Natural killer cell (primary cell): Measurements from ENCODE around the gene TTC23L. TPM values are rescaled to one million over a fixed set of nuclear protein-coding genes. Genes with fewer than 3 reads are reported as not detected.

ENCODE experiments used
- ATAC-seq, 3 donors: fragments of 150-1000 bp in 2 of 3; fragments of 200-7000 bp in 1 of 3; cut with Tn5 transposase; 1 replicate in 1 of 3; 2 replicates in 2 of 3; pipeline ENCODE4 v1.10.0; 2021; ENCODE audit warnings: mild to moderate bottlenecking in 2 of 3, moderate library complexity in 2 of 3
- DNase-seq, 2 donors: peaks; one replicate each; pipeline versions ENCODE4 v3.0.0 to v3.0.0-alpha.2; 2013 to 2021; ENCODE audit warnings: mixed read lengths in 1 of 2
- H3K27ac ChIP-seq: one replicate; pipeline ENCODE4 v1.5.1; 2013; ENCODE audit warnings: mild to moderate bottlenecking, low read length
- H3K27me3 ChIP-seq: one replicate; pipeline ENCODE4 v1.6.1; 2013; ENCODE audit warnings: low read length; ENCODE audit not compliant: control insufficient read depth, insufficient read depth
- H3K36me3 ChIP-seq: one replicate; pipeline ENCODE4 v1.6.1; 2013; ENCODE audit warnings: low read length; ENCODE audit not compliant: control insufficient read depth, insufficient read depth
- H3K4me1 ChIP-seq: one replicate; pipeline ENCODE4 v1.6.1; 2013; ENCODE audit warnings: low read length; ENCODE audit not compliant: control insufficient read depth, insufficient read depth
- H3K4me3 ChIP-seq: one replicate; pipeline ENCODE4 v1.5.1; 2013; ENCODE audit warnings: low read length
- H3K9me3 ChIP-seq: one replicate; pipeline ENCODE4 v1.6.1; 2013; ENCODE audit warnings: low read length; ENCODE audit not compliant: control insufficient read depth, insufficient read depth
- H3K27ac Mint-ChIP-seq, 2 donors: one replicate each; pipeline ENCODE4 v1.8.0; 2022; ENCODE audit warnings: mild to moderate bottlenecking in 2 of 2, mixed read lengths in 2 of 2, moderate library complexity in 1 of 2
- H3K27me3 Mint-ChIP-seq, 2 donors: one replicate each; pipeline ENCODE4 v1.8.0; 2022; ENCODE audit warnings: low read depth in 2 of 2, mixed read lengths in 2 of 2
- H3K36me3 Mint-ChIP-seq: one replicate; pipeline ENCODE4 v1.8.0; 2022; ENCODE audit warnings: mixed read lengths
- H3K4me1 Mint-ChIP-seq, 2 donors: one replicate each; pipeline ENCODE4 v1.8.0; 2022; ENCODE audit warnings: mixed read lengths in 2 of 2
- H3K4me3 Mint-ChIP-seq: one replicate; pipeline ENCODE4 v1.8.0; 2022; ENCODE audit warnings: mild to moderate bottlenecking, moderate library complexity, mixed read lengths
- H3K9me3 Mint-ChIP-seq, 2 donors: one replicate each; pipeline ENCODE4 v1.8.0; 2022; ENCODE audit warnings: mixed read lengths in 2 of 2
- WGBS: methylation state at CpG from one replicate; pipeline ENCODE4 v1.1.7; 2013; ENCODE audit warnings: missing lambda C conversion rate; ENCODE audit not compliant: insufficient coverage; 5-methylcytosine and 5-hydroxymethylcytosine counted together
- intact Hi-C: fragments of 100-400 bp; cut with micrococcal nuclease; formaldehyde crosslinking; loops from one replicate; pipeline ENCODE4 v1.14.2; 2022
- total RNA-seq, 4 donors: library from RNA; stranded (reverse); fragments of 120-200 nt in 1 of 4; gene quantifications; one replicate each; pipeline versions ENCODE4 v1.2.3 to v1.2.4, GENCODE V29; 2013 to 2022
- TF ChIP-seq, protein P1 (sequence below): fragments of 200-600 bp; IDR thresholded peaks from one replicate; pipeline ENCODE4 v1.8.0; 2022; ENCODE audit warnings: antibody characterized with exemption

Gene TTC23L
- total RNA-seq, 3 donors from 2014 or later (not counting 1 experiment from before 2014, with no cell fraction given) = 0.48 TPM; not detected in 2

- H3K36me3 Mint-ChIP-seq = no peaks in the 10 kb centered on the region
- no peak overlapping the region for H3K27ac Mint-ChIP-seq
- Histone ChIP-seq H3K27ac (no peak overlapping the region), H3K4me3 (no peak overlapping the region), H3K36me3 (no peaks in the 10 kb centered on the region), H3K4me1 (no peaks in the 10 kb centered on the region), H3K27me3 (no peaks in the 10 kb centered on the region), H3K9me3 (no peaks in the 10 kb centered on the region)
- intact Hi-C loops = no loop called here
- no peaks in the 10 kb centered on the region for H3K4me1 Mint-ChIP-seq
- DNase-seq = no peak
- no peaks in the 10 kb centered on the region for H3K9me3 Mint-ChIP-seq
- WGBS = 77% methylated on average over 2 of the region's 3 CpGs
- H3K4me3 Mint-ChIP-seq = no peak overlapping the region
- TF ChIP-seq, protein P1, sequence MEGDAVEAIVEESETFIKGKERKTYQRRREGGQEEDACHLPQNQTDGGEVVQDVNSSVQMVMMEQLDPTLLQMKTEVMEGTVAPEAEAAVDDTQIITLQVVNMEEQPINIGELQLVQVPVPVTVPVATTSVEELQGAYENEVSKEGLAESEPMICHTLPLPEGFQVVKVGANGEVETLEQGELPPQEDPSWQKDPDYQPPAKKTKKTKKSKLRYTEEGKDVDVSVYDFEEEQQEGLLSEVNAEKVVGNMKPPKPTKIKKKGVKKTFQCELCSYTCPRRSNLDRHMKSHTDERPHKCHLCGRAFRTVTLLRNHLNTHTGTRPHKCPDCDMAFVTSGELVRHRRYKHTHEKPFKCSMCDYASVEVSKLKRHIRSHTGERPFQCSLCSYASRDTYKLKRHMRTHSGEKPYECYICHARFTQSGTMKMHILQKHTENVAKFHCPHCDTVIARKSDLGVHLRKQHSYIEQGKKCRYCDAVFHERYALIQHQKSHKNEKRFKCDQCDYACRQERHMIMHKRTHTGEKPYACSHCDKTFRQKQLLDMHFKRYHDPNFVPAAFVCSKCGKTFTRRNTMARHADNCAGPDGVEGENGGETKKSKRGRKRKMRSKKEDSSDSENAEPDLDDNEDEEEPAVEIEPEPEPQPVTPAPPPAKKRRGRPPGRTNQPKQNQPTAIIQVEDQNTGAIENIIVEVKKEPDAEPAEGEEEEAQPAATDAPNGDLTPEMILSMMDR = no peak
- peaks cover 4 to 12% of the 10 kb centered on the region in 2 donors for H3K27me3 Mint-ChIP-seq
- ATAC-seq = no peak
Measured at GRCh38 chr5:34849253-34849652, 10.3 kb downstream of the TTC23L start.

GRCh38 chr5:34854459-34855174 is 15.7 kb downstream of the TTC23L start:
- H3K4me3 Mint-ChIP-seq = no peak overlapping the region
- H3K4me1 ChIP-seq = no peaks in the 10 kb centered on the region
- H3K27ac Mint-ChIP-seq = no peak overlapping the region
- H3K4me3 ChIP-seq = no peak overlapping the region
- H3K9me3 ChIP-seq = no peaks in the 10 kb centered on the region
- no peaks in the 10 kb centered on the region for H3K4me1 Mint-ChIP-seq
- TF ChIP-seq, protein P1 = no peak
- intact Hi-C loops = no loop called here
- WGBS = 79% methylated on average over 4 of the region's 4 CpGs
- H3K9me3 Mint-ChIP-seq = no peaks in the 10 kb centered on the region
- ATAC-seq (no peak), DNase-seq (no peak)
- no peaks in the 10 kb centered on the region for H3K36me3 ChIP-seq
- H3K27me3 ChIP-seq = no peaks in the 10 kb centered on the region
- no peaks in the 10 kb centered on the region for H3K36me3 Mint-ChIP-seq
- H3K27ac ChIP-seq = no peak overlapping the region
- peaks cover 0 to 7% of the 10 kb centered on the region in 2 donors for H3K27me3 Mint-ChIP-seq

DNA sequence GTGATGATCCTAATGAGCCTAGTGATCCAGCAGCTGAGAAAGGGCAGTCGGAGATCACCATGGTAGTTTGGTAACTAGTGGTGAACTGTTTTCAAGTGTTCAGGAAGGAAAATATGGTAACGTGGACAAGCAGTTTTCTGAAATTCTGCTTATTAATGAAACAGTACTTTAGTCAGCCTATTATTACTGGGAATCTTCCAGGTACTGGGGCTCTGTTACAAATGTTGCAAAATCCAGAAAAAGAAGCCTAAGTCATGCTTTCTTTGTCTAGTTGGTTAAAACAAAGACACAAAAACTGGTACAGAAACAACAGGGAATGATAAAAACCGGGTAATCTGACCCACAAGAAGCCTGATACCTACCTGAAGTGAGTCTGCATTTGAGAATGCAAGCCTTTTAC is 18.2 kb downstream of the TTC23L start:
- intact Hi-C loops = no loop called here
- Mint-ChIP-seq H3K27me3 (peaks cover 0 to 7% of the 10 kb centered on the region in 2 donors), H3K36me3 (no peaks in the 10 kb centered on the region), H3K27ac (no peak overlapping the region), H3K4me3 (no peak overlapping the region), H3K9me3 (no peaks in the 10 kb centered on the region), H3K4me1 (no peaks in the 10 kb centered on the region)
- Histone ChIP-seq H3K4me3 (no peak overlapping the region), H3K27ac (no peak overlapping the region), H3K4me1 (no peaks in the 10 kb centered on the region), H3K36me3 (no peaks in the 10 kb centered on the region), H3K9me3 (no peaks in the 10 kb centered on the region), H3K27me3 (no peaks in the 10 kb centered on the region)
- WGBS = 86% methylated on average over 3 of the region's 3 CpGs
- DNase-seq (no peak), ATAC-seq (no peak)
- TF ChIP-seq, protein P1 = no peak

DNA sequence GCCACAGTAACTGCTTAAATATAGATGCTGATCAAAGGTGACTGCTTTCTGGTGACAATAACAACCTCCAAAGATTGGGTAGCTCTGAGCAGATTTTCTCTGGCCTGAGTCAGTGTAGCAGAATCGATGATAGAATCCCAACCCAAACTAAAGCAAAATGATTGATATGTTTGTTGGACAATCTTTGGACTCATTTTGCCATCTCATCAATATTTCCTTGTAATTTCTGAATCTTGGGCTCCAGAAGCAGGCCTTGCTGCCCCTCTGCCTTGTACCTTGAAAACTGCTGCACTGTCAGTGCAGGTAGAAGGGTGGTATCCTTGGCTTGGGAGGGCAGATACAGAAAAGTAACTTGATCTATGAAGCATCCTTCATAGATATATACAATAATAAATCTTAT is 18.9 kb downstream of the TTC23L start:
- Mint-ChIP-seq H3K4me3 (no peak overlapping the region), H3K27me3 (peaks cover 0 to 3% of the 10 kb centered on the region in 2 donors), H3K9me3 (no peaks in the 10 kb centered on the region), H3K36me3 (no peaks in the 10 kb centered on the region), H3K4me1 (no peaks in the 10 kb centered on the region), H3K27ac (no peak overlapping the region)
- TF ChIP-seq, protein P1 = no peak
- Histone ChIP-seq H3K36me3 (no peaks in the 10 kb centered on the region), H3K4me1 (no peaks in the 10 kb centered on the region), H3K4me3 (no peak overlapping the region), H3K9me3 (no peaks in the 10 kb centered on the region), H3K27ac (no peak overlapping the region), H3K27me3 (no peaks in the 10 kb centered on the region)
- no CpG with 5 or more reads among the region's 1 CpG for WGBS
- DNase-seq (no peak), ATAC-seq (no peak)
- intact Hi-C loops = no loop called here
